T47D (cell line): ENCODE data around the gene GSTM4.

Experiments
- DNase-seq, 2 experiments: peaks; one replicate each; pipeline versions ENCODE4 v3.0.0 to v3.0.0-alpha.2; 2011 to 2012; ENCODE audit warnings: low read depth in 1 of 2, low spot score in 1 of 2
- JUND ChIP-seq: IDR thresholded peaks from 2 replicates; pipeline ENCODE4 v1.6.1; 2012; ENCODE audit warnings: low read depth
- in situ Hi-C: cut with HindIII; loops from 2 replicates; pipeline ENCODE4 v1.10.0; 2016; ENCODE audit warnings: low sequenced_read_pairs, low pct_unique_long_range_greater_than_20kb

The GSTM4 gene

DNA sequence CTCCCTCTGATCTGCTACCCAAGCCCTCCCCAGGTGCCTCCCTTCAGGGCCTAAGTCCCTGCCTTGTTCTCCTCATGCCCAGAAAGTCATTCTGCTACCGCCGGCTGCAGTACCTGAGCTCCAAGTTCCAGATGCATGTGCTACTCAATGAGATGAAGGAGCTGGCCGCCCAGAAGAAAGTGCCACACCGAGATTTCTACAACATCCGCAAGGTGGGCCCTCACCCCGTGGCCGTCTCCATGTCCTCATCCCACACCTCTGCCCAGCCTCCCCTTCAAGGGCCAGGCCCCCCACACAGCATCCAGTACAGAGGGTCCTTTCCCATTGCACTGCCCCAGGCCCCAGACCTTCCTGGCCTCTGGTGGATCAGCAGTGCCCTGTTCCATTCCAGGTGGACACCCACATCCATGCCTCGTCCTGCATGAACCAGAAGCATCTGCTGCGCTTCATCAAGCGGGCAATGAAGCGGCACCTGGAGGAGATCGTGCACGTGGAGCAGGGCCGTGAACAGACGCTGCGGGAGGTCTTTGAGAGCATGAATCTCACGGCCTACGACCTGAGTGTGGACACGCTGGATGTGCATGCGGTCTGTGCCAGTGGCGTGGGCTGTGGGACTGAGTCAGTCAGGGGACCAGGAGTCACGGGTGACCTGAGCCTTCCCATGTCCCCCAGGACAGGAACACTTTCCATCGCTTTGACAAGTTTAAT lies 28.1 kb upstream of the GSTM4 start:
- DNase-seq: no peak
- TF ChIP-seq JUND: no peak
- in situ Hi-C loops: no loop called here

DNA sequence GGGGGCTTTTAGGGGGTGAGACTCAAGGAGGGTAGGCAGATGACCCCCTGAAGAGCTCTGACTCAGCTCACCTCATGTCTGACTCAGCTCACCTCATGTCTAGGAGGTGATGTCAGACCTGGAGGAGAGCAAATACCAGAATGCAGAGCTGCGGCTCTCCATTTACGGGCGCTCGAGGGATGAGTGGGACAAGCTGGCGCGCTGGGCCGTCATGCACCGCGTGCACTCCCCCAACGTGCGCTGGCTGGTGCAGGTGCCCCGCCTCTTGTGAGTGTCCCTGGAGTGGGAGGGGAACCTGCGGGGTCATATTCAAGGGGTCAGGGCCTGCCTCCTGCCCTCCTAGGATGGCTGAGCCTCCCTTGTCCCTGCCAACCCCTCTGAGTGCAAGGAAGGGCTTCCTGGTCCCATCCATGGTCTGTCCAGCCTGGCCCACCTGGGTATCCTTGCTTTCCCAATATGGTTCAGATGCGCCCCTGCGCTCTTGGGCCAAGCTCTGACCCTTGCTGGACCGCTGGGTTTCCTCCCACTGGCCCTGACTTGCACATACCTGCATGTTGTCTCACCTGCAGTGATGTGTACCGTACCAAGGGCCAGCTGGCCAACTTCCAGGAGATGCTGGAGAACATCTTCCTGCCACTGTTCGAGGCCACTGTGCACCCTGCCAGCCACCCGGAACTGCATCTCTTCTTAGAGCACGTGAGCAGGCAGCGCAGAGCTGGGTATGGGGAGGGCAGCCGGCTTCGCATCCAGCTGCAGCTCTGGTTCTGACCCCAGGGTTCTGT lies 27.2 kb upstream of the GSTM4 start:
- no peak for TF ChIP-seq JUND
- in situ Hi-C loops: no loop called here
- no peak for DNase-seq

DNA sequence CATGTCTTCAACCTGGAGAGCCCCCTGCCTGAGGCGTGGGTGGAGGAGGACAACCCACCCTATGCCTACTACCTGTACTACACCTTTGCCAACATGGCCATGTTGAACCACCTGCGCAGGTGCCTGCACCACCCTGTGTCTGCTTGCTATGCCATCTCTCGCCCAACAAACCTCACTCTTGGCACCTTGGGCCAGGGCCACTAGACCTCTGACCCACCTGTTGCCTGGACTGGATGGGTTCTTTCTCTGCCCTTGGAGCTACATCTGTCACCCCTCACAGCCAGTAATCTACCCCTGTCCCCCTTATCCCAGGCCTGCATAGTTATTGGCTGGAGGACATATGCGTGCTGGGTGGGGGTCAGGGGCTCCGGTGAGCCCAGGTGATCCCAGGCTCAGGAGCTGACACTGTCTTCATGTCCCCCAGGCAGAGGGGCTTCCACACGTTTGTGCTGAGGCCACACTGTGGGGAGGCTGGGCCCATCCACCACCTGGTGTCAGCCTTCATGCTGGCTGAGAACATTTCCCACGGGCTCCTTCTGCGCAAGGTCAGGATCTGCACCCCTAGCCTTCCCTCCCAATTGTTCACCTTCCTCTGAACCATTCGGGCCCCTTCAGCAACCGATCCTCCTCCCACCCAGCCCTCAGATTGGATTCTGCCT lies 26.4 kb upstream of the GSTM4 start:
- no peak for TF ChIP-seq JUND
- DNase-seq: no peak
- in situ Hi-C loops: no loop called here

DNA sequence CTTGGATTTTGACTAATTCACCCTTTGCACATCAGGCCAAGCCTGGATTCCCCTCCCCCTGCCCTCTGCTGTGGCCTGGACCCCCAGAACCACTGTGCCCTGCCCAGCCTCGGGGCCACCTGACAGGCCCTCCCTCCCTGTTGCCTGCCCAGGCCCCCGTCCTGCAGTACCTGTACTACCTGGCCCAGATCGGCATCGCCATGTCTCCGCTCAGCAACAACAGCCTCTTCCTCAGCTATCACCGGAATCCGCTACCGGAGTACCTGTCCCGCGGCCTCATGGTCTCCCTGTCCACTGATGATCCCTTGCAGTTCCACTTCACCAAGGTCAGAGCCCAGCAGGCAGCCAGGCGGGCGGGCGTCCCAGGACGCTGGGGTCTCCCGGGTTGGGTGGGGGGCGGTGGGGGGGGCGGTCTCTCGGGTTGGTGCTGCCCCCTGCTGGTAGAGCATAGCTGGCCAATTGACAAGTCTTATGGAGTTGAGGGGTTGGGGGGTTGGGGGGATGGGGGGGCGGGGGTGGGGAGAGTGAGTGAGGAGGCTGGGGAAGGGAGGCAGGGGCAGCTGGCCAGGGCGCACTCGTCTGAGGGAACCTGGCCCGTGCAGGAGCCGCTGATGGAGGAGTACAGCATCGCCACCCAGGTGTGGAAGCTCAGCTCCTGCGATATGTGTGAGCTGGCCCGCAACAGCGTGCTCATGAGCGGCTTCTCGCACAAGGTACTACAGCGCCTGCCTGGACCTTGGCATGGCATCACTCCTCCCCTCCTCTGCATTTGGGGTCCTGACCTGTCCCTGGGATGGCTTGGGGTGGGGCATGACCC lies 25.6 kb upstream of the GSTM4 start:
- in situ Hi-C loops: no loop called here
- TF ChIP-seq JUND: no peak
- DNase-seq: no peak

DNA sequence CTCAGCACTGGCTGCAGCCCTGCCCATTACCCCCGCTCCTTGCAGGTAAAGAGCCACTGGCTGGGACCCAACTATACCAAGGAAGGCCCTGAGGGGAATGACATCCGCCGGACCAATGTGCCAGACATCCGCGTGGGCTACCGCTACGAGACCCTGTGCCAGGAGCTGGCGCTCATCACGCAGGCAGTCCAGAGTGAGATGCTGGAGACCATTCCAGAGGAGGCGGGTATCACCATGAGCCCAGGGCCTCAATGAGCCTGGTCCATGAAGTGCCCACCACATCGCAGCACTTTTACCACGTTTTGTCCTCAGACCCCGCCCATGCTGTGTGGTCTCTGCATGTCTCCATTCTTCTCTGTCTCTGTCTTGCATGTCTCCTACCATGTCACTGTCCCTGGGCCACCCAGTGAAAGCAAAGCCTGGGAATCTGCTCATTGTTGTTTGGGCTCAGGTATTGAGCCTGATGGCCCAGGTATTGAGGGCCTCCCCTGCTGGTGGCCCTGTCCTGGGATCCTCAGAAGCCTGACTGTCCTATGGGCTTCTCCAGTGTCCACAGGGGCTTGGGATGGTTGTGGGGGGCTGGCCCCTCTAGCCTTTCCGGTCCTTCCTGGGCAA lies 24.9 kb upstream of the GSTM4 start:
- in situ Hi-C loops: no loop called here
- DNase-seq: no peak
- no peak for TF ChIP-seq JUND

DNA sequence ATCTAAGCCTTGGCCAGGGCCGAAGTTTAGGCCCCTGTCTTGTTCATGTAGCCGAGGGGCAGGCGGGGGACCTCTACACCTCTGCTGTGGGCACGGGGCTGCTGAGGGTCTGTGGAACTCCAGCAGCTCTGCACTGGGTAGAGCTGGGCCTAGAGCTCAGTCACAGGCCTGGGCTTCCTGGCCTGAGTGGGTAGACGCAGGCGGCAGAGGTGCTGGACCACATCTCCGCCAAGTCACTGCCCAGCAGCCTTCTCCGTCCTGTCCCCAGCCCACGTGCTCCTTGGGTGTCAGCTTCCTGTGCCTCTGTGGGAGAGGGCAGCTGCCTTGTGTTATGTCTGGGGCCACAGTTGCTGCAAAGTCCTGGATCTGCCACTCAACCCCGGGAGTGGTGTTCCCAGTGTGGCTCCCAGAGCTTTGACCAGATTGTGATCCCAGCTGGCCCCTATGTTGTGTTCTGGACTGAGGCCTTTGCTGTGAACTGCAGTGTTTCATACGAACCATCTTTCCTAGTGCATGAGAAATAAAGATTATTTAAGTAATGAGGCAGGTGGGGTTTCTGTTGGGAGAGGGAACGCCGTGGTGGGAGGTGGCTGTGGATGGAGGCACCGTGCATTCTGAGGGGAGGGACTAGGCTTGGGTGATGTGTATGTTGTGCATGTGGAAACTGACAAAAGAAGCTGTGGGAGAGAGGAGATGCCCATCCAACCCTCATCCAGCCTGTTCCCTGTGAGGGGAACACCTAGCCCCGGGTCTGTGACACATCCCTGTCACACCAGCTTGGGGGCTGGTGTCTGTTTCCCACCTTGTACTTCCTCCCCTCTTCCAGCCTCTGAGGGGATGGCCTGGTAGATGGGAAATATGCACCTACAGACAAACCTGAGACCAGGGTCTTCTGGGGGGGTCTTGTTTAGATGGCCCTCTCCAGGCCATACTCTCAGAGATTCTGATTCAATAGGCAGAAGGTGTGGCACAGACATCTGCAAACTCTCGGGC lies 24.1 kb upstream of the GSTM4 start:
- DNase-seq: no peak
- in situ Hi-C loops: no loop called here
- TF ChIP-seq JUND: no peak

DNA sequence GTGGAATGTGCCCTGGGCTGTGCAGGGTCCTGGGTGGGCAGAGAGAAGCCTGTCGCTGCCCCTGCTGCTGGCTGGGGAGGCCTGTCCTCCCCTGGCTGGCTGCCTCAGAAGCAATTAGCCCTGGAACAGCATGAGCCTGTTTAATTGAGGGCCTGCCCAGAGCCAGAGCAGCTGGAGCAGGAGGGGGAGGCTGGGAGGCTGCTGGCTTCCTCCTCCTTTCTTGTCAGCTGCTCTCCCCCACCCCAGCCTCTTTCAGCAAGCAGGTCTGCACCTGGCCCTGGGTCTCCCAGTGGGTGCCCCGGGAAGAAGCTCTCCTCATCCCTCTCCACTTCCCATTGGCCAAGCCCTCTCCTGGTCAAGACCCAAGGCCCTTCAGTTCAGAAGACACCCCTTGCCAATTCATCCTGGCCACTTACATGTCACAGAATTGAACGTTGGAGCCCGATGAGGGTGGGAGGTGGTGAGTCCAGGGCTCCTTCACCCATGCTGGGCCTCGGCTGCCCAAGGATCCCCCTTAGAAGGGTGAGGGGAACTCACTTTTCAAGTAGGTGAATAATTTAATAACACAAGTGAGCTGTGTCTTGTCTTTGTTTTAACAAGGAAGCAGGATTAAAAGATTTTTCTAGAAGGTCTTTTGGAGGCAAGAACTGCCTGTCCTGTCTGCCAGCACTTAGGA lies 23.1 kb upstream of the GSTM4 start:
- no peak for TF ChIP-seq JUND
- DNase-seq: no peak
- in situ Hi-C loops: no loop called here

DNA sequence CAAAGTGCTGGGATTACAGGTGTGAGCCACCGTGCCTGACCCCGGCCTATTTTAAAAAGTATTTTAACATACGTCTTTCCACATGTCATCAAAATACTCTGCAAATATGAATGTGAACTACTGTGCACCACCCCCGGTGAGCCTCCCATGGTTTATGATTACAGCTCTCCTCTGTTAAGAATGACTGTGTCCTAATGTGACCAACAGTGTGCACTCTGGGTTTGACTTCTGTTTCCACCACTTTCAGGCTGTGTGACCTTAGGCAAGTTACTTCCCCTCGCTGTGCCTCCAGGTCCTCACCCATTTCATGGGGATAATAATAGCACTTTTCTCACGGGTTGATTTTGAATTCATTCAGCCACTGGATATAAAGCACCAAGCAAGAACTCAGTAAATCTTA lies 21.6 kb upstream of the GSTM4 start:
- no peak for DNase-seq
- in situ Hi-C loops: no loop called here
- TF ChIP-seq JUND: no peak

DNA sequence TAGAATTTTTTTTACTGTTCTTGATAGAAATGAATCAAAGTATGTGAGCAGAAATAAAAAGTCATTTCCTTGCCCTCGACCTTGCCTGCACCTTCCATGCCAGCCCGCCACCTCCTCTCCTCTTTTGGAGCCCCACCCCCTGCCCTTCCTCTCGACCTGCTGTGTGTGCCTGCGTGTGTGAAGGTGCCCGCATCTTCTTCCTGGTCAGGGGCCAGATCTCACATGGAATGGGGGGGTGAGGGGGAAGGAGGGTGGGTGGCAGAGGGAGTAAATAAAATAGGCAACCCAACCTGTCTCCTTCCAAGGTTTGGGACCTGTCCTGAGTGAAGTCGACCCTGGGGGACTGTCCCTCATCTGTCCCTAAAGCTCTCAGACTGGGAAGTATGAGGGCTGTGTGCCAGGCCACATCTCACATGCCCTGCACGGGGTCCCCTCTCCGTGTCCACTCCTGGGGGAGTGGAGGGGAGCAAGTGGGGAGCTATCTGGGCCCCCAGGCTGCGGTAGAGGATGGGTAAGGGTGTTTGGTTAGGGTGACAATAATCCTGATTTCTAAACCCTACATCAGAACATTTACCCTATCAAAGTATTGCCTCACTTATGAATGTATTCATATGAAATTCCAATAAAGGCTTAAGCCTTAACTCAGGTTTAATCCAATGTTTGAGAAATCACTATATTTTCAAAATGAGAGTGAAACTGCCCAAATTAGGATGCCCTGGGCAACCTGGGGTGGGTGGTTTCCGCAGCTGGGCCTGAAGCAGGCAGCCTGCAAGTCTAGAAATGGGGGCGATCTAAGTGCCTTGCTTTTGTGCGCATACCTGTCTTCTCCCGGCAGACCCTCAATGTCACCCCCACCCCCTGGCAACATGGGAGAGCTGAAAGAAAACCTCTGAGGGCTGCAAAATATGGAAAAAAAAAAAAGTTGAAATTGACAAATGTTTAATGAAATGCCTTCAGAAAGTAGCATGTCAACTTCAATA lies 20.8 kb upstream of the GSTM4 start:
- in situ Hi-C loops: no loop called here
- no peak for DNase-seq

DNA sequence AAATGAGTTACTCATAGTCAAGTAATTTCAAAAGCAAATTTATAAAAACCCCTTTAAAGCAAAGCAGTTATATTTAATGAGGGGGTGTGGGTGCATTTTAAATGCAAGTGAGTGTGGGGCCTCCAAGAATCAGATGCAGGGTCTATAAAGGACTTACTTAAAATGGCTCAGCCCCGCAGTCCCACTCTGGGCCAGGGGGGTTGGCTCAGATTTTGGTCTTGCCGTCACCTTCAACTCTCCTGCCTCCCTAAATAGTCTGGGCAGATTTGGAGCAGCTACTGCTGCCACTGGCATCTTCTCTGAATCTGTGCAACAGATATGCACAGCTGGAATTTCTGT lies 20.1 kb upstream of the GSTM4 start:
- DNase-seq: no peak
- TF ChIP-seq JUND: no peak
- in situ Hi-C loops: no loop called here

More for the DNA sequence above, 20.8 kb upstream of the GSTM4 start:
- no peak for TF ChIP-seq JUND
